HFF-Myc (cell line): ENCODE results near the gene DMBT1.

ENCODE experiments used
- DNase-seq: peaks from one replicate; pipeline ENCODE4 v3.0.0-alpha.2; 2011; ENCODE audit warnings: low read depth; ENCODE audit errors: extremely low read depth
- H3K4me3 ChIP-seq: replicated peaks from 2 replicates; pipeline ENCODE4 v1.5.1; 2011; ENCODE audit warnings: low read depth, mild to moderate bottlenecking, control low read depth, low read length
- TF ChIP-seq, protein P1 (sequence below): IDR thresholded peaks from 2 replicates; pipeline ENCODE4 v1.5.1; 2012; ENCODE audit warnings: mild to moderate bottlenecking, low read depth, low read length, control low read depth; ENCODE audit errors: missing control alignments

DMBT1 gene

DNA sequence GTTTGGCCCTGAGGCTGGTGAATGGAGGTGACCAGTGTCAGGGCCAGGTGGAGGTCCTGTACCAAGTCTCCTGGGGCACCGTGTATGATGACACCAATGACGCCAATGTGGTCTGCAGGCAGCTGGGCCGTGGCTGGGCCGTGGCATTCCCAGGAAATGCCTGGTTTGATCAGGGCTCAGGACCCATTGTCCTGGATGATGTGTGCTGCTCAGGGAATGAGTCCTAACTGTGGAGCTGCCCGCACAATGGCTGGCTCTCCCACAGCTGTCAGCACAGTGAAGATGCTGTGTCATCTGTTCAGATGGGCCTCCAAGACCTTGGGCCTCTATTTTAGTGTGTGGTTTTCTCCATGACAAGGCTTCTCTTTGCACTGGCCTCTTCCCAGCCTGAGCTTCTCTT, 64.0 kb downstream of the DMBT1 start:
- TF ChIP-seq, protein P1, sequence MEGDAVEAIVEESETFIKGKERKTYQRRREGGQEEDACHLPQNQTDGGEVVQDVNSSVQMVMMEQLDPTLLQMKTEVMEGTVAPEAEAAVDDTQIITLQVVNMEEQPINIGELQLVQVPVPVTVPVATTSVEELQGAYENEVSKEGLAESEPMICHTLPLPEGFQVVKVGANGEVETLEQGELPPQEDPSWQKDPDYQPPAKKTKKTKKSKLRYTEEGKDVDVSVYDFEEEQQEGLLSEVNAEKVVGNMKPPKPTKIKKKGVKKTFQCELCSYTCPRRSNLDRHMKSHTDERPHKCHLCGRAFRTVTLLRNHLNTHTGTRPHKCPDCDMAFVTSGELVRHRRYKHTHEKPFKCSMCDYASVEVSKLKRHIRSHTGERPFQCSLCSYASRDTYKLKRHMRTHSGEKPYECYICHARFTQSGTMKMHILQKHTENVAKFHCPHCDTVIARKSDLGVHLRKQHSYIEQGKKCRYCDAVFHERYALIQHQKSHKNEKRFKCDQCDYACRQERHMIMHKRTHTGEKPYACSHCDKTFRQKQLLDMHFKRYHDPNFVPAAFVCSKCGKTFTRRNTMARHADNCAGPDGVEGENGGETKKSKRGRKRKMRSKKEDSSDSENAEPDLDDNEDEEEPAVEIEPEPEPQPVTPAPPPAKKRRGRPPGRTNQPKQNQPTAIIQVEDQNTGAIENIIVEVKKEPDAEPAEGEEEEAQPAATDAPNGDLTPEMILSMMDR = no peak
- no peak for DNase-seq
- H3K4me3 ChIP-seq = no peak overlapping the region

DNA sequence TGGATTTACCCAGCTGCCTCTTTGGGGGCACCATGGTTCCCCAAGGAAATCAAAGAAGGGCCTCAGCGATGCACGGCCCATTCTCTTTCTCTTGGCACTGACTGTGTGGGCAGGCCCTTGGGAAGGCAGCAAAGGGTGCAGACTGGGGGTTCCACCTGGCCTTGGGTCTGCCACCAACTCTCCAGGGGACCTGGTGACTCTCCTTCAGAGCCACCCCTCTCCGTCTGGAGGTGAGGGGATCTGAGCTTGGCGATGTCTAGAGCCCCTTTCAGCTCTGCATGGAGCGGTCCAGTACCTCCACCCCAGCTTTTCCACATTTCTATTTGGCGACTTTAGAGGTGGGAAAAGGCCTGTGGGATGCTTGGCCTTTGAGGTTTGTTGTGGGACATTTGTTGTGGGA, 70.0 kb downstream of the DMBT1 start:
- H3K4me3 ChIP-seq = no peak overlapping the region
- TF ChIP-seq, protein P1 = no peak
- no peak for DNase-seq

DNA sequence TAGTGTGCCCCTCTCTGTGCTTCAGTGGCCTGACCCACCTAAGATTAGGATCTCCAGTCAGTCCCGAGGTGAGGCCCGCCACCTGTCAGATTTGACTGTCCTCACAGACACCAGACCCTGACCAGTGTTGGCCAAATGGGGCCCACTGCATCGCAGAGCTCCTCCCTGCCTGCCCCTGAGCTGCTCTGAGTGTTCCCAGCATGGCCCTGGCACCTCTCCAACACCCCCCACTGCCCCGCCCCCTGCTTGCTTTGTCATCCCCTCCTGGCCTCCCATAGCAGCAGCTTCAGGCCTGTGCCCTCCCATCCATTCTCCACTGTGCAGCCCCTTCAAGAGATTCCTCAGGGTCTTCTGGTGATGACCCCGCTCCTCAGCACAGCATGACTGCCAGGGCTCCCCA, 71.5 kb downstream of the DMBT1 start:
- DNase-seq = no peak
- H3K4me3 ChIP-seq = no peak overlapping the region
- TF ChIP-seq, protein P1 = no peak

DNA sequence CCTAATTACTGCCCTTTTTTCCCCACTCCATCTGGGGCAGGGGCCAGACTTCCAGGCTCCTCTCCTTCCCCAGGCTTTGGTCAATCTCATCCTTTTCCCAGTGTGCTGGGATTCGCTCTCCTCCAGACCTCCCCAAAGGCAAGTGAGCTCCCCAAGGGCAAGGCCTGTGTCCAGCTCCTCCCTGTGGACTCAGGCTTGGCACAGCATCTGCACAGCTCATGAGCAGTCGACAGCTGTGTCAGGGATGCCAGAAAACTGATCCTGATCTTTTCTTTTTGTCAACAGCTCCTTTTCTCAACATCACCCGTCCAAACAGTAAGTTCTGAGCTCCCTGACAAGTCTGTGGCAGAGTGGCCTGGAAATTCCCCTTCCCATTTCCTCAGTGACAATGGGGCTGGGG, 72.0 kb downstream of the DMBT1 start:
- TF ChIP-seq, protein P1 = no peak
- no peak for DNase-seq
- no peak overlapping the region for H3K4me3 ChIP-seq

DNA sequence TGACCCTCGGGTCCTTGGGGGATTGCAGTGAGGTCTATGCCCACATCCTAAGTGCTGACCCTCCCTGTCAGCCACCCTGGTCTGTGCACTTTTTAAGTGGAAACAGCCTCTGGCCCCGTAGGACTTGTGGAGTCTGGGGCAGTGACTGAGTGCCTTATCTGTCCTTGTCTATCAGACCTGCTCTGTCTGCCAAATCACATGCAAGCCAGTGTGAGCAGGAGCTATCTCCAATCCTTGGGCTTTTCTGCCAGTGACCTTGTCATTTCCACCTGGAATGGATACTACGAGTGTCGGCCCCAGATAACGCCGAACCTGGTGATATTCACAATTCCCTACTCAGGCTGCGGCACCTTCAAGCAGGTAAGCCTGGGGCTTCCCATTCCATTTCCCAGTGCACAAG, 76.4 kb downstream of the DMBT1 start:
- TF ChIP-seq, protein P1 = no peak

DNA sequence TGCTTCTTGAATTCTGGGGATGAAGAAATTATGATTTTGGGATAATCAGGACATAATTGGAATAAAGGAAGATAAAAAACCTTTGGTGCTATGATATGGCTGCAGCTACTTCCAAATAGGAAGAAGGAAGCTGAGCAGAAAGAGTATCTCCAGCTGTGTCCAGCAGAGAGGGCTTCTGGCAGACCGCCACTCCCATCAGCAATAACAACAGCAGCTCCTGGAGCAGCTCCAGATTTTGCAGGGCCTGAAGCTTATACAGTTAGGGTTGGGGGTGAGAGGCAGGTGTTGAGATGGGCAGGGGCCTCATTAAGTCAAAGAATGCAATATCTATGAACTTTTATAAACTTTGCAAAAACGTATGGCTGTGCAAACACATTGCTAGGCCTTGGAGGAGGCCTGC, 76.8 kb downstream of the DMBT1 start:
- TF ChIP-seq, protein P1 = no peak
- DNase-seq = no peak

More for the DNA sequence above, 76.4 kb downstream of the DMBT1 start:
- no peak overlapping the region for H3K4me3 ChIP-seq
- no peak for DNase-seq

DNA sequence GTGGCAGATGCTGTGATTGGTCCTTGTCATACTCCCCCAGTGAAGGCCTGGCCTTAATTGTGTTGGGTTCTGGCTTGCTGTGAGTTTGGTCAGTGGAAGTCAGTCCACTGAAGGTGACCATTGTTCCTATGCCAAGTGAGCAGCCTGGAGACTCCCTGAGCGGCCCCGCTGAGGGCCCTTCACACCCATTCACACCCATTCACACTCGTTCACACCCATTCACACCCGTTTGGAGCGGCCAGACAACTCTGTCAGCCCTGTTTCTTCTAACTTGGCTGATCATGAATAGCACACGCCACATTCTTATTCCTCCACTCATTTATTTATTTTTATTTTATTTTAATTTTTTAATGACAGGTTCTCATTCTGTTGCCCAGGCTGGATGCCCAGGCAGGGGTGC, 77.6 kb downstream of the DMBT1 start:
- no peak overlapping the region for H3K4me3 ChIP-seq
- TF ChIP-seq, protein P1 = no peak
- no peak for DNase-seq

More for the DNA sequence above, 76.8 kb downstream of the DMBT1 start:
- no peak overlapping the region for H3K4me3 ChIP-seq
